ENCODE measurements around the gene LPAR3.

GRCh38 chr1:84823991-84824390, 69.0 kb downstream of the LPAR3 start:
- TF ChIP-seq, protein P1, sequence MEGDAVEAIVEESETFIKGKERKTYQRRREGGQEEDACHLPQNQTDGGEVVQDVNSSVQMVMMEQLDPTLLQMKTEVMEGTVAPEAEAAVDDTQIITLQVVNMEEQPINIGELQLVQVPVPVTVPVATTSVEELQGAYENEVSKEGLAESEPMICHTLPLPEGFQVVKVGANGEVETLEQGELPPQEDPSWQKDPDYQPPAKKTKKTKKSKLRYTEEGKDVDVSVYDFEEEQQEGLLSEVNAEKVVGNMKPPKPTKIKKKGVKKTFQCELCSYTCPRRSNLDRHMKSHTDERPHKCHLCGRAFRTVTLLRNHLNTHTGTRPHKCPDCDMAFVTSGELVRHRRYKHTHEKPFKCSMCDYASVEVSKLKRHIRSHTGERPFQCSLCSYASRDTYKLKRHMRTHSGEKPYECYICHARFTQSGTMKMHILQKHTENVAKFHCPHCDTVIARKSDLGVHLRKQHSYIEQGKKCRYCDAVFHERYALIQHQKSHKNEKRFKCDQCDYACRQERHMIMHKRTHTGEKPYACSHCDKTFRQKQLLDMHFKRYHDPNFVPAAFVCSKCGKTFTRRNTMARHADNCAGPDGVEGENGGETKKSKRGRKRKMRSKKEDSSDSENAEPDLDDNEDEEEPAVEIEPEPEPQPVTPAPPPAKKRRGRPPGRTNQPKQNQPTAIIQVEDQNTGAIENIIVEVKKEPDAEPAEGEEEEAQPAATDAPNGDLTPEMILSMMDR (IDR thresholded peaks at IDR 0.05), result no peak
- no peak for TF ChIP-seq EZH2 (IDR thresholded peaks at IDR 0.05; ENCODE audit: borderline replicate concordance, insufficient read depth, low read depth, low read length, poor library complexity, severe bottlenecking)

All from B cell (primary cell).